Activated T-cell treated with anti-CD3 and anti-CD28 coated beads, Interleukin-2, amount 50 U/mL, for 72 hours (primary cell): Measurements from ENCODE around the gene GRM8. TPM values are rescaled to one million over a fixed set of nuclear protein-coding genes. Genes with fewer than 3 reads are reported as not detected.

Experiments
- ATAC-seq, 2 donors: fragments of 150-1000 bp; cut with Tn5 transposase; replicated peaks in 1 of 2; 2 replicates each; pipeline ENCODE4 v1.10.0; 2021; ENCODE audit warnings: moderate library complexity in 2 of 2, mild to moderate bottlenecking in 1 of 2
- DNase-seq, 2 donors: peaks; one replicate each; pipeline ENCODE4 v3.0.0; 2021 to 2022; ENCODE audit warnings: mixed read lengths in 1 of 2
- H3K27ac Mint-ChIP-seq: one replicate; pipeline ENCODE4 v1.8.0; 2022; ENCODE audit warnings: mild to moderate bottlenecking, moderate library complexity, mixed read lengths
- H3K27me3 Mint-ChIP-seq: one replicate; pipeline ENCODE4 v1.8.0; 2022; ENCODE audit warnings: low read depth, mixed read lengths
- H3K36me3 Mint-ChIP-seq, 2 donors: one replicate each; pipeline ENCODE4 v1.8.0; 2022; ENCODE audit warnings: mixed read lengths in 2 of 2, mild to moderate bottlenecking in 1 of 2; ENCODE audit not compliant: insufficient read depth in 2 of 2
- H3K4me1 Mint-ChIP-seq: one replicate; pipeline ENCODE4 v1.8.0; 2022; ENCODE audit warnings: low read depth, mixed read lengths
- H3K4me3 Mint-ChIP-seq, 2 donors: one replicate each; pipeline ENCODE4 v1.8.0; 2022; ENCODE audit warnings: mild to moderate bottlenecking in 2 of 2, mixed read lengths in 2 of 2, moderate library complexity in 2 of 2
- H3K9me3 Mint-ChIP-seq, 2 donors: one replicate each; pipeline ENCODE4 v1.8.0; 2022; ENCODE audit warnings: mixed read lengths in 2 of 2
- total RNA-seq, 2 donors: library from RNA; stranded (reverse); gene quantifications; one replicate each; pipeline ENCODE4 v1.2.3, GENCODE V29; 2022

Gene GRM8
- total RNA-seq, 2 donors from 2014 or later, result not detected

GRCh38 chr7:127209886-127210285, 42.9 kb downstream of the GRM8 start:
- no peaks in the 10 kb centered on the region for H3K9me3 Mint-ChIP-seq
- no peak for ATAC-seq
- no peak overlapping the region for H3K27ac Mint-ChIP-seq
- H3K4me1 Mint-ChIP-seq, result no peaks in the 10 kb centered on the region
- DNase-seq, result no peak
- H3K27me3 Mint-ChIP-seq, result peaks cover 36% of the 10 kb centered on the region
- no peak overlapping the region for H3K4me3 Mint-ChIP-seq
- no peaks in the 10 kb centered on the region for H3K36me3 Mint-ChIP-seq

DNA sequence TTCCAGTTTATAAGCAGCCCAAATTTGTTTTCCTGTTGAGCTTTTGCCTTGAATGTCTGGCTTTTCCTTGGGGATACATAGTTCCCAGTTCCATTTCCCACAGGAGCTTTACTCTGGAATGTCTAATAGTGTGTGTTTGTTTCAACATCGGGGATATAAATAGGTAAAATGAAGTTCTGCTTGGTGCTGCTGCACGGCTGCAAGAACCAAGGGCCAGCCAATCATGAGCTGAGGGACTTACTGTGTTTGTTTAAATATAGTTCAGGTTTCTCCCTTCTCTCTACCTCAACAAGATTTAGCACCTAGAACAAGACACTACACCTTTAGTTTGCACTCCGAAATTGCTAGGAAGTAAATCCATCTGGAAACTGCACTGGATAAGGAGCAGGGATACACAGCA, 43.9 kb downstream of the GRM8 start:
- no peak for ATAC-seq
- Mint-ChIP-seq H3K9me3 (no peaks in the 10 kb centered on the region), H3K36me3 (no peaks in the 10 kb centered on the region), H3K27me3 (peaks cover 36% of the 10 kb centered on the region), H3K4me1 (no peaks in the 10 kb centered on the region), H3K27ac (no peak overlapping the region), H3K4me3 (no peak overlapping the region)
- no peak for DNase-seq

GRCh38 chr7:127208351-127208750, 44.4 kb downstream of the GRM8 start:
- ATAC-seq, result no peak

DNA sequence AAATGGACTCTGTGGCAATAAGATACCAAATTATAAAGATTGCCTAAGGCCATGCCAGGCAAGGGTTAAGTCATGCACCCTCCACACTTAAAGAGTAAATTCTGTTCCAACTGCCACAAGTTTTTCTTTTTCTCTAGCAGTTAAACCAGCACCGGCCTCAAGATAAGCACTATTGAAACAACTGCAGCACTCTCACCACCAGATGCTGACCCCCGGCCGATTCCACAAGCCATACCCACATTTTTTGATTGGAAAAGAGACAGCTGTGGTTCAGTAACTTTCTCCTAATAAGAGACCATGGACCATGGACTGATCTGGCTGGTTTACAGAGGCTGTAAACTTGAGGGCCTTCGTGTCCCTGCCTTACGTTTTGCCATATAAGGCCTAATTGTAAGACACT, 44.9 kb downstream of the GRM8 start:
- ATAC-seq (no peak), DNase-seq (no peak)
- Mint-ChIP-seq H3K36me3 (no peaks in the 10 kb centered on the region), H3K4me1 (no peaks in the 10 kb centered on the region), H3K27ac (no peak overlapping the region), H3K9me3 (no peaks in the 10 kb centered on the region), H3K4me3 (no peak overlapping the region), H3K27me3 (peaks cover 31% of the 10 kb centered on the region)

More at GRCh38 chr7:127208351-127208750, 44.4 kb downstream of the GRM8 start:
- H3K36me3 Mint-ChIP-seq, result no peaks in the 10 kb centered on the region
- no peaks in the 10 kb centered on the region for H3K4me1 Mint-ChIP-seq
- H3K27ac Mint-ChIP-seq, result no peak overlapping the region
- H3K9me3 Mint-ChIP-seq, result no peaks in the 10 kb centered on the region
- no peak overlapping the region for H3K4me3 Mint-ChIP-seq
- no peak for DNase-seq
- peaks cover 36% of the 10 kb centered on the region for H3K27me3 Mint-ChIP-seq

GRCh38 chr7:127207230-127207629, 45.5 kb downstream of the GRM8 start:
- ATAC-seq, result no peak
- H3K4me3 Mint-ChIP-seq, result no peak overlapping the region
- no peak overlapping the region for H3K27ac Mint-ChIP-seq
- no peaks in the 10 kb centered on the region for H3K36me3 Mint-ChIP-seq
- no peaks in the 10 kb centered on the region for H3K9me3 Mint-ChIP-seq
- peaks cover 28% of the 10 kb centered on the region for H3K27me3 Mint-ChIP-seq
- DNase-seq, result no peak
- H3K4me1 Mint-ChIP-seq, result no peaks in the 10 kb centered on the region

DNA sequence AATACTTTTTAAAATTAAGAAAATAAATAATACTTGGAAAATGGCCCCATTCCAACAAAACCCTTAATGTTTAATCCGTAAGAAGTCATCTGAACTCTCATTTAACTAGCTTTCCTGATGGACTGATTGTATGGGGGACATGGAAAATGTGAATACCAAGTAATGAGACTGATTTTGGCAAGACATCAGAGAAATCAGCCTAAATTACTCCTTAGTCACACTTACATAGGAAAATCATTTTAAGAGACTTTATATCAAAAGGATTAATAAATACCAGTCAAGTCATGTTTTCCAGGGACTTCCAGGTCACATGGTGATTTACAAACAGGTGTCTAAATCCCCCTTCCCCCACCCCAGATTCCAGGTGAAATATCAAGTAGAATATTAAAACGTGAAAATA, 58.2 kb downstream of the GRM8 start:
- ATAC-seq (no peak), DNase-seq (no peak)
- H3K27ac Mint-ChIP-seq, result no peak overlapping the region
- H3K36me3 Mint-ChIP-seq, result no peaks in the 10 kb centered on the region
- H3K9me3 Mint-ChIP-seq, result no peaks in the 10 kb centered on the region
- H3K4me3 Mint-ChIP-seq, result no peak overlapping the region
- peaks cover 24% of the 10 kb centered on the region for H3K27me3 Mint-ChIP-seq
- H3K4me1 Mint-ChIP-seq, result no peaks in the 10 kb centered on the region

GRCh38 chr7:127189886-127190285, 62.9 kb downstream of the GRM8 start:
- DNase-seq (no peak), ATAC-seq (no peak)
- Mint-ChIP-seq H3K9me3 (no peaks in the 10 kb centered on the region), H3K36me3 (no peaks in the 10 kb centered on the region), H3K27me3 (peaks cover 49% of the 10 kb centered on the region), H3K4me1 (peaks cover 6% of the 10 kb centered on the region), H3K4me3 (no peak overlapping the region), H3K27ac (no peak overlapping the region)

GRCh38 chr7:127189074-127189473, 63.7 kb downstream of the GRM8 start:
- peaks cover 6% of the 10 kb centered on the region for H3K4me1 Mint-ChIP-seq
- ATAC-seq, result no peak
- no peaks in the 10 kb centered on the region for H3K9me3 Mint-ChIP-seq
- H3K27me3 Mint-ChIP-seq, result peaks cover 49% of the 10 kb centered on the region
- H3K4me3 Mint-ChIP-seq, result no peak overlapping the region
- H3K27ac Mint-ChIP-seq, result no peak overlapping the region
- no peaks in the 10 kb centered on the region for H3K36me3 Mint-ChIP-seq
- no peak for DNase-seq

DNA sequence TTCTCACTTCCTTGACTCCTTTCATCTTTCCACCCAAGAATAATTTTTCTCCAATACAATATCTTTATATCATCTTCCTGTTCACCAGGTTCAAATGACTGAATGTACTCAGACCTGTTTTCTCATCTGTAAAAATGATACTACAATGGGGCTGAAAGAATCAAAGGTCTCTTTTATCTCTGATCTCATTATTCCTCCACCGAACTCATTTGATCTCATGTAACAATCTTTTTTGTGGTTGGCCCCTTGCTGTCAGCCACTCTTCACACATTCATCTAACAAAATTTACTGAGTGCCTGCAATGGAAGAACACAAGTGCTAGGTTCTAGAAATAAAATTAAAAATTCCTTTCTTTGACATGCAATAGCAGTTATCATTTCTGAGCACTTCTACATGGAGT, 65.0 kb downstream of the GRM8 start:
- ATAC-seq (no peak), DNase-seq (no peak)
- peaks cover 53% of the 10 kb centered on the region for H3K27me3 Mint-ChIP-seq
- H3K27ac Mint-ChIP-seq, result no peak overlapping the region
- H3K4me1 Mint-ChIP-seq, result peaks cover 6% of the 10 kb centered on the region
- H3K9me3 Mint-ChIP-seq, result no peaks in the 10 kb centered on the region
- no peak overlapping the region for H3K4me3 Mint-ChIP-seq
- no peaks in the 10 kb centered on the region for H3K36me3 Mint-ChIP-seq

- no peak for ATAC-seq
- peaks cover 6% of the 10 kb centered on the region for H3K4me1 Mint-ChIP-seq
- H3K9me3 Mint-ChIP-seq, result peaks cover 0 to 2% of the 10 kb centered on the region in 2 donors
- H3K36me3 Mint-ChIP-seq, result no peaks in the 10 kb centered on the region
- DNase-seq, result no peak
- no peak overlapping the region for H3K27ac Mint-ChIP-seq
- H3K27me3 Mint-ChIP-seq, result peaks cover 43% of the 10 kb centered on the region
- H3K4me3 Mint-ChIP-seq, result no peak overlapping the region
Measured at GRCh38 chr7:127186686-127187085, 66.1 kb downstream of the GRM8 start.

GRCh38 chr7:127177156-127177555, 75.6 kb downstream of the GRM8 start:
- Mint-ChIP-seq H3K27ac (no peak overlapping the region), H3K36me3 (no peaks in the 10 kb centered on the region), H3K9me3 (peaks cover 8 to 10% of the 10 kb centered on the region in 2 donors), H3K4me1 (no peaks in the 10 kb centered on the region), H3K27me3 (no peaks in the 10 kb centered on the region), H3K4me3 (no peak overlapping the region)
- ATAC-seq (no peak), DNase-seq (no peak)

- no peak for DNase-seq
- Mint-ChIP-seq H3K9me3 (no peaks in the 10 kb centered on the region), H3K4me3 (no peak overlapping the region)
Measured at GRCh38 chr7:127162366-127162765, 90.4 kb downstream of the GRM8 start.

DNA sequence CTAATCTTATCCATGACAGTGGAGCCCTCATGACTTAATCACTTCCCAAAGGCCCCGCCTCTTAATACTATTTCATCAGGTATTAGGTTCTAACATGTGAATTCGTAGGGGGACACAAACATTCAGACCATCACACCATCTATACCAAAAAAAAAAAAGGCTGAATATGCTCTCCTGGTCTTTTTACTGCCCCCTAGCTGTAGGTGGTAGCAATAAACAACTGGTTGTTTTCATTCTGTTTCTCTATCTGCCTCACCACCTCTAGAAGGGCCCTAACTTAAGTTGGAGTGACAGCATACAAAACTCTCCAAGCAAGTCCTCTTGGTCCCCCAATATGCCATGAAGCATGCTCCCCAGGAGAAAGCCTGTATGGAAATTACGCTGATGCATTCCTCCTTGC, 94.1 kb downstream of the GRM8 start:
- H3K4me3 Mint-ChIP-seq, result no peak overlapping the region
- no peak overlapping the region for H3K27ac Mint-ChIP-seq
- ATAC-seq (no peak), DNase-seq (no peak)
- no peaks in the 10 kb centered on the region for H3K9me3 Mint-ChIP-seq
- H3K4me1 Mint-ChIP-seq, result no peaks in the 10 kb centered on the region
- H3K36me3 Mint-ChIP-seq, result no peaks in the 10 kb centered on the region
- H3K27me3 Mint-ChIP-seq, result peaks cover 6% of the 10 kb centered on the region

More at GRCh38 chr7:127162366-127162765, 90.4 kb downstream of the GRM8 start:
- ATAC-seq, result no peak
- no peaks in the 10 kb centered on the region for H3K4me1 Mint-ChIP-seq
- no peaks in the 10 kb centered on the region for H3K36me3 Mint-ChIP-seq
- peaks cover 6% of the 10 kb centered on the region for H3K27me3 Mint-ChIP-seq
- H3K27ac Mint-ChIP-seq, result no peak overlapping the region

- H3K27ac Mint-ChIP-seq, result no peak overlapping the region
- no peak overlapping the region for H3K4me3 Mint-ChIP-seq
- H3K4me1 Mint-ChIP-seq, result no peaks in the 10 kb centered on the region
- no peaks in the 10 kb centered on the region for H3K9me3 Mint-ChIP-seq
- no peaks in the 10 kb centered on the region for H3K36me3 Mint-ChIP-seq
- no peak for DNase-seq
- ATAC-seq, result no peak
- H3K27me3 Mint-ChIP-seq, result peaks cover 16% of the 10 kb centered on the region
Measured at GRCh38 chr7:127154958-127155357, 97.8 kb downstream of the GRM8 start.
